HEK293 (cell line): ENCODE results near the gene SETD4.

Experiments
- CTCF ChIA-PET: fragments of 350-600 bp; formaldehyde crosslinking; extraction: SDS; loops from one replicate; lab custom pipeline; 2021; ENCODE audit warnings: antibody characterized with exemption; lab: Yijun Ruan, JAX
- POLR2A ChIA-PET: fragments of 300-600 bp; formaldehyde crosslinking; extraction: SDS; loops from one replicate; lab custom pipeline; 2020; ENCODE audit warnings: antibody characterized with exemption, inconsistent platforms; lab: Yijun Ruan, JAX
- H3K27ac ChIP-seq: fragments of 200-500 bp; sonication (Bioruptor generic); 2 replicates; pipeline ENCODE4 v1.5.1; 2014; ENCODE audit warnings: low read depth, low read length, control low read depth, inconsistent platforms; ENCODE audit errors: extremely low read depth
- H3K36me3 ChIP-seq, 2 experiments: fragments of 200-500 bp in 1 of 2; sonication (Bioruptor generic) in 1 of 2; 1 replicate in 1 of 2; 2 replicates in 1 of 2; pipeline ENCODE4 v1.5.1; 2014 to 2017; ENCODE audit warnings: inconsistent platforms in 2 of 2, low read length in 2 of 2; ENCODE audit not compliant: control insufficient read depth in 2 of 2, insufficient read depth in 1 of 2
- H3K4me1 ChIP-seq: fragments of 200-500 bp; sonication (Bioruptor generic); 2 replicates; pipeline ENCODE4 v1.5.1; 2014; ENCODE audit warnings: mild to moderate bottlenecking, low read length, inconsistent platforms; ENCODE audit not compliant: control insufficient read depth, insufficient read depth
- H3K4me3 ChIP-seq: 2 replicates; pipeline ENCODE4 v1.5.1; 2011; ENCODE audit warnings: low read depth, mild to moderate bottlenecking, control low read depth, low read length, moderate library complexity
- H3K9me3 ChIP-seq: fragments of 200-500 bp; sonication (Bioruptor generic); 2 replicates; pipeline ENCODE4 v1.5.1; 2014; ENCODE audit warnings: low read depth, low read length, inconsistent platforms; ENCODE audit not compliant: control insufficient read depth, insufficient read depth
- BCL11A ChIP-seq: fragments of 450-650 bp; formaldehyde crosslinking; IDR thresholded peaks from 2 replicates; pipeline ENCODE4 v1.5.1; 2016; ENCODE audit warnings: low read depth, missing biosample characterization, missing genetic modification characterization
- ELK4 ChIP-seq: IDR thresholded peaks from 2 replicates; pipeline ENCODE4 v1.6.1; 2011; ENCODE audit warnings: mild to moderate bottlenecking, low read depth, low read length, borderline replicate concordance
- FEZF1 ChIP-seq: fragments of 450-650 bp; formaldehyde crosslinking; IDR thresholded peaks from 2 replicates; pipeline ENCODE4 v1.5.1; 2016; ENCODE audit warnings: missing biosample characterization, missing genetic modification characterization
- GLIS2 ChIP-seq: fragments of 450-650 bp; formaldehyde crosslinking; IDR thresholded peaks from 2 replicates; pipeline ENCODE4 v1.5.1; 2016; ENCODE audit warnings: missing biosample characterization, missing genetic modification characterization
- HIC1 ChIP-seq: fragments of 450-650 bp; formaldehyde crosslinking; IDR thresholded peaks from 2 replicates; pipeline ENCODE4 v1.5.1; 2016; ENCODE audit warnings: missing biosample characterization, missing genetic modification characterization
- HOXC10 ChIP-seq: sonication (generic); formaldehyde crosslinking; IDR thresholded peaks from 2 replicates; pipeline ENCODE4 v1.8.1; 2023; ENCODE audit warnings: mild to moderate bottlenecking, missing genetic modification reagents
- KLF1 ChIP-seq: fragments of 450-650 bp; formaldehyde crosslinking; IDR thresholded peaks from 2 replicates; pipeline ENCODE4 v1.5.1; 2016; ENCODE audit warnings: missing biosample characterization, missing genetic modification characterization
- KLF16 ChIP-seq: fragments of 450-650 bp; formaldehyde crosslinking; IDR thresholded peaks from 2 replicates; pipeline ENCODE4 v1.5.1; 2017; ENCODE audit warnings: missing biosample characterization, missing genetic modification characterization
- RBAK ChIP-seq: fragments of 450-650 bp; formaldehyde crosslinking; IDR thresholded peaks from 2 replicates; pipeline ENCODE4 v1.5.1; 2016; ENCODE audit warnings: missing biosample characterization, missing genetic modification characterization
- SCRT1 ChIP-seq: fragments of 450-650 bp; formaldehyde crosslinking; IDR thresholded peaks from 2 replicates; pipeline ENCODE4 v1.5.1; 2016; ENCODE audit warnings: missing biosample characterization, missing genetic modification characterization, borderline replicate concordance
- SP2 ChIP-seq: fragments of 450-650 bp; formaldehyde crosslinking; IDR thresholded peaks from 2 replicates; pipeline ENCODE4 v1.5.1; 2016; ENCODE audit warnings: missing biosample characterization, missing genetic modification characterization
- YY1 ChIP-seq: fragments of 450-650 bp; formaldehyde crosslinking; IDR thresholded peaks from 2 replicates; pipeline ENCODE4 v1.5.1; 2018; ENCODE audit warnings: missing biosample characterization, missing genetic modification characterization
- ZBTB7A ChIP-seq: fragments of 450-650 bp; formaldehyde crosslinking; IDR thresholded peaks from 2 replicates; pipeline ENCODE4 v1.5.1; 2016; ENCODE audit warnings: low read depth, missing biosample characterization, missing genetic modification characterization
- ZNF112 ChIP-seq: fragments of 450-650 bp; formaldehyde crosslinking; IDR thresholded peaks from 2 replicates; pipeline ENCODE4 v1.5.0; 2017; ENCODE audit warnings: missing biosample characterization, missing genetic modification characterization
- ZNF138 ChIP-seq: fragments of 450-650 bp; formaldehyde crosslinking; IDR thresholded peaks from 2 replicates; pipeline ENCODE4 v1.5.1; 2016; ENCODE audit warnings: missing biosample characterization, missing genetic modification characterization, borderline replicate concordance
- ZNF140 ChIP-seq: fragments of 450-650 bp; formaldehyde crosslinking; IDR thresholded peaks from 2 replicates; pipeline ENCODE4 v1.5.1; 2016; ENCODE audit warnings: missing biosample characterization, missing genetic modification characterization
- ZNF146 ChIP-seq: fragments of 450-650 bp; formaldehyde crosslinking; IDR thresholded peaks from 2 replicates; pipeline ENCODE4 v1.5.1; 2016; ENCODE audit warnings: missing biosample characterization, missing genetic modification characterization
- ZNF16 ChIP-seq: fragments of 450-650 bp; formaldehyde crosslinking; IDR thresholded peaks from 2 replicates; pipeline ENCODE4 v1.5.1; 2016; ENCODE audit warnings: low read depth, missing biosample characterization, missing genetic modification characterization
- ZNF174 ChIP-seq: fragments of 450-650 bp; formaldehyde crosslinking; IDR thresholded peaks from 2 replicates; pipeline ENCODE4 v1.5.0; 2017; ENCODE audit warnings: missing biosample characterization, mild to moderate bottlenecking, missing genetic modification characterization
- ZNF19 ChIP-seq: fragments of 450-650 bp; formaldehyde crosslinking; IDR thresholded peaks from 2 replicates; pipeline ENCODE4; 2016; ENCODE audit warnings: missing biosample characterization, missing genetic modification characterization, low read depth
- ZNF26 ChIP-seq: fragments of 450-650 bp; formaldehyde crosslinking; IDR thresholded peaks from 2 replicates; pipeline ENCODE4 v1.5.1; 2016; ENCODE audit warnings: missing biosample characterization, missing genetic modification characterization
- ZNF335 ChIP-seq: fragments of 450-650 bp; formaldehyde crosslinking; conservative IDR thresholded peaks from 2 replicates; pipeline ENCODE4 v1.5.1; 2016; ENCODE audit warnings: missing biosample characterization, missing genetic modification characterization
- ZNF362 ChIP-seq: fragments of 450-650 bp; formaldehyde crosslinking; IDR thresholded peaks from 2 replicates; pipeline ENCODE4 v1.5.1; 2016; ENCODE audit warnings: missing biosample characterization, missing genetic modification characterization
- ZNF37A ChIP-seq: fragments of 450-650 bp; IDR thresholded peaks from 2 replicates; pipeline ENCODE4 v1.5.1; 2018; ENCODE audit warnings: missing biosample characterization, missing genetic modification characterization
- ZNF394 ChIP-seq: fragments of 450-650 bp; formaldehyde crosslinking; IDR thresholded peaks from 2 replicates; pipeline ENCODE4 v1.5.1; 2016; ENCODE audit warnings: missing biosample characterization, missing genetic modification characterization, mild to moderate bottlenecking, moderate library complexity, borderline replicate concordance
- ZNF398 ChIP-seq: fragments of 450-650 bp; formaldehyde crosslinking; IDR thresholded peaks from 2 replicates; pipeline ENCODE4 v1.5.1; 2017; ENCODE audit warnings: missing biosample characterization, missing genetic modification characterization
- ZNF501 ChIP-seq: fragments of 450-650 bp; formaldehyde crosslinking; IDR thresholded peaks from 2 replicates; pipeline ENCODE4 v1.5.1; 2016; ENCODE audit warnings: missing biosample characterization, missing genetic modification characterization
- ZNF658 ChIP-seq: fragments of 450-650 bp; formaldehyde crosslinking; IDR thresholded peaks from 2 replicates; pipeline ENCODE4; 2016; ENCODE audit warnings: missing biosample characterization, missing genetic modification characterization
- ZNF707 ChIP-seq: fragments of 450-650 bp; formaldehyde crosslinking; IDR thresholded peaks from 2 replicates; pipeline ENCODE4 v1.5.1; 2016; ENCODE audit warnings: missing biosample characterization, missing genetic modification characterization
- ZNF747 ChIP-seq: fragments of 450-650 bp; formaldehyde crosslinking; IDR thresholded peaks from 2 replicates; pipeline ENCODE4 v1.5.1; 2016; ENCODE audit warnings: missing biosample characterization, missing genetic modification characterization
- ZNF791 ChIP-seq: fragments of 450-650 bp; formaldehyde crosslinking; IDR thresholded peaks from 2 replicates; pipeline ENCODE4 v1.5.1; 2016; ENCODE audit warnings: missing biosample characterization, missing genetic modification characterization

Gene SETD4

GRCh38 chr21:36069713-36070583 lies 9.6 kb upstream of the SETD4 start, which contains the start of gene CBR1:
CBR1 (plus strand) TSS chr21:36070024; CDS start chr21:36070116, 92 bp downstream.
- Histone ChIP-seq H3K27ac (peak within 1 kb of the TSS; percentile 77), H3K4me1 (no peaks in the 10 kb centered on the region), H3K9me3 (no peaks in the 10 kb centered on the region), H3K4me3 (peak within 1 kb of the TSS; percentile 83), H3K36me3 (peaks cover 8 to 28% of the 10 kb centered on the region in 2 experiments; a peak in 2 of 3 replicates)
- ChIA-PET CTCF (interaction anchor here (0.6 to 1.9 kb wide), 8 partner anchors 17 to 1711 kb away, joined by 3 to 8 read pairs (median 4); no protein-coding TSS in a partner anchor), POLR2A (interaction anchor here (0.5 to 2.6 kb wide), 18 partner anchors 8 to 1182 kb away, joined by 3 to 58 read pairs (median 4); partner anchors contain the start of genes CBR3, MORC3 and SETD4)
- TF ChIP-seq ZNF174 (tag by site-specific recombination) (no peak), ZNF707 (0 out of 2 replicates have a peak, but pooled peaks have one; percentile 27), ZNF335 (tag by site-specific recombination) (peak; percentile 97), ZBTB7A (tag by site-specific recombination) (no peak), HOXC10 (no peak), ZNF398 (no peak), ZNF19 (no peak), ZNF112 (tag by site-specific recombination) (no peak), ZNF362 (tag by site-specific recombination) (no peak), FEZF1 (tag by site-specific recombination) (no peak), KLF16 (tag by site-specific recombination) (peak; percentile 94), ZNF26 (tag by site-specific recombination) (no peak), YY1 (tag by site-specific recombination) (no peak; the same call in 1 of the 2 replicates), ZNF37A (tag by site-specific recombination) (no peak), BCL11A (tag by site-specific recombination) (no peak; the same call in 1 of the 2 replicates), ZNF16 (tag by site-specific recombination) (no peak), ZNF747 (tag by site-specific recombination) (no peak), ZNF791 (tag by site-specific recombination) (no peak), HIC1 (tag by site-specific recombination) (no peak), KLF1 (tag by site-specific recombination) (peak; percentile 71), ZNF140 (tag by site-specific recombination) (no peak), ZNF138 (tag by site-specific recombination) (no peak), GLIS2 (no peak; the same call in 1 of the 2 replicates), SP2 (tag by site-specific recombination) (peak; percentile 88), ZNF394 (tag by site-specific recombination) (peak; percentile 58; the same call in 1 of the 2 replicates), ZNF658 (tag by site-specific recombination) (no peak), ZNF501 (no peak), ZNF146 (tag by site-specific recombination) (0 out of 2 replicates have a peak, but pooled peaks have one; percentile 35), RBAK (tag by site-specific recombination) (no peak; the same call in 1 of the 2 replicates), SCRT1 (tag by site-specific recombination) (no peak), ELK4 (no peak; the same call in 1 of the 2 replicates)
